AG08396 (cell line): ENCODE results near the gene ZNF518A.

Experiments used
- DNase-seq: peaks from one replicate; pipeline ENCODE4 v3.0.0; 2012; ENCODE audit warnings: low spot score, mixed read lengths

ZNF518A gene, protein sequence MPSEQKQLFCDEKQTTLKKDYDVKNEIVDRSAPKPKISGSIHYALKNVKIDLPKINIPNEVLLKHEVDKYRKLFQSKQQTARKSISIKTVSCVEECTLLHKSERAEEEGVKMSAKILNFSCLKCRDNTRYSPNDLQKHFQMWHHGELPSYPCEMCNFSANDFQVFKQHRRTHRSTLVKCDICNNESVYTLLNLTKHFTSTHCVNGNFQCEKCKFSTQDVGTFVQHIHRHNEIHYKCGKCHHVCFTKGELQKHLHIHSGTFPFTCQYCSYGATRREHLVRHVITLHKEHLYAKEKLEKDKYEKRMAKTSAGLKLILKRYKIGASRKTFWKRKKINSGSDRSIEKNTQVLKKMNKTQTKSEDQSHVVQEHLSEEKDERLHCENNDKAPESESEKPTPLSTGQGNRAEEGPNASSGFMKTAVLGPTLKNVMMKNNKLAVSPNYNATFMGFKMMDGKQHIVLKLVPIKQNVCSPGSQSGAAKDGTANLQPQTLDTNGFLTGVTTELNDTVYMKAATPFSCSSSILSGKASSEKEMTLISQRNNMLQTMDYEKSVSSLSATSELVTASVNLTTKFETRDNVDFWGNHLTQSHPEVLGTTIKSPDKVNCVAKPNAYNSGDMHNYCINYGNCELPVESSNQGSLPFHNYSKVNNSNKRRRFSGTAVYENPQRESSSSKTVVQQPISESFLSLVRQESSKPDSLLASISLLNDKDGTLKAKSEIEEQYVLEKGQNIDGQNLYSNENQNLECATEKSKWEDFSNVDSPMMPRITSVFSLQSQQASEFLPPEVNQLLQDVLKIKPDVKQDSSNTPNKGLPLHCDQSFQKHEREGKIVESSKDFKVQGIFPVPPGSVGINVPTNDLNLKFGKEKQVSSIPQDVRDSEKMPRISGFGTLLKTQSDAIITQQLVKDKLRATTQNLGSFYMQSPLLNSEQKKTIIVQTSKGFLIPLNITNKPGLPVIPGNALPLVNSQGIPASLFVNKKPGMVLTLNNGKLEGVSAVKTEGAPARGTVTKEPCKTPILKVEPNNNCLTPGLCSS (N-terminal part only)

DNA sequence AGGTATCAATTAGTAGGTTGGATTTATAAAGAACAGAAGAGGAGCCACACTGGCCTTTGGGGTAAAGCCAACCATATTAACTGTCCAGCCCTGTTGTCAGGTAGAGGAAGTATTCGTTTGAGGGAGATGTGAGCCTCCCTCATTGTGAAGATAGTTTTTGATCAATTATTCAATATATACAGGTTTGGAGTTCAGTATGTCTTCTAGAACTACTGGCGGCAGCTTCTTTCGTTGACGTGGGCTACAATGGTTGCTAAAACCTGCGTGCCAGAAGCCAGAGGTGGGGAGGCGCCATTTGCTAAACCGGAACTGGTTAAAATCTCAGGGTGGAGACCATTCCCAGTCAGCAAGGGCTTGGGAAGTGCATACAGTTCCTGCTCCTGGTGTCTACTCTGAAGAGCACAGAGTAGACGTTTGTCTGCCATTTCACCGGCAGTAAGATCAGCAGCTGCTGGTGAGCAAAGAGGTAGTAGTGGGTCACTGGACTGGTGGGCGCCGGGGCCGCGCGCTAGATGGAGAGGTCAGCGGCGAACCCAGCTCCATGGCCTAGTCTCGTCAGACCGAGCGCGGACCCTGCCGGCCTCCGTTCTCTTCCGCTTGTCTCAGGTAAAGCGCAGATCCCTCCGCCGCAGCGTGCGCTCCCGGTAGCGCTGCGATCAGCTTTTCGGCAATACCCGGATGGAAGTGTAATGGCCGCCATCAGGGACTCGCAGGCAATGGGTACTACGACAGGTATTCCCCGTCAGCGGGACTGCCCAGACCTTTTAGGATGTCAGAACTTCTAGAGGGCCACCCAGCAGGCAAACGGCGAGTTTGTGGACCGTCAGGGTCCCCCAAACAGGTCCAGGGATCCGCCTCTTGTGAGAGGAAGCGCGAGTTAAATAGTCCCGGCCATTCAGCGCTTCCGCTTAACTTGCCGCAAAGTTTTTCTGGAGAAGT, at the start of gene ZNF518A:
TSS of gene ZNF518A (plus strand) at position 911 of the 939 bp plus-strand sequence. CDS start 26,026 bp downstream, outside the sequence.
- DNase-seq = peak; percentile 87

- no peak for DNase-seq
Observed at GRCh38 chr10:96082153-96082552, 47.9 kb upstream of the ZNF518A start.

GRCh38 chr10:96082748-96083147, 47.3 kb upstream of the ZNF518A start:
- DNase-seq = no peak

DNA sequence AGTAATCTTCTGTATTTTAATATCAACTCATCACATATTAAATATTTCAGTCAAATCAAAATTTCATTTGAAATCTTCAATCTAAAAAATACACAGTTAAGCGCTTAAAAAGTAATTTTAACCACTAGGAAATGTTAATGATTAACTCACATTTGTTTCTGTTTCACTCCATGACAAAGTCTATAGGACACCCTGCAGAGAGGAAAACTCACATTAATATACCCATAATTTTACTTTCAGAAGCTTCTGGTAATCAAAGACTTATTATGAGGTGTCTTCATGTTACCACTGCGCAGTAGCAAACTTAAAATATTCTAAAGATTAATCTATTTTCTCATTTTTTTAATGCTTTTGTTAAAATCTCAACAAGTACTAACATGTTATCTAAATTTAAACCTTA, 41.0 kb upstream of the ZNF518A start:
- no peak for DNase-seq

DNA sequence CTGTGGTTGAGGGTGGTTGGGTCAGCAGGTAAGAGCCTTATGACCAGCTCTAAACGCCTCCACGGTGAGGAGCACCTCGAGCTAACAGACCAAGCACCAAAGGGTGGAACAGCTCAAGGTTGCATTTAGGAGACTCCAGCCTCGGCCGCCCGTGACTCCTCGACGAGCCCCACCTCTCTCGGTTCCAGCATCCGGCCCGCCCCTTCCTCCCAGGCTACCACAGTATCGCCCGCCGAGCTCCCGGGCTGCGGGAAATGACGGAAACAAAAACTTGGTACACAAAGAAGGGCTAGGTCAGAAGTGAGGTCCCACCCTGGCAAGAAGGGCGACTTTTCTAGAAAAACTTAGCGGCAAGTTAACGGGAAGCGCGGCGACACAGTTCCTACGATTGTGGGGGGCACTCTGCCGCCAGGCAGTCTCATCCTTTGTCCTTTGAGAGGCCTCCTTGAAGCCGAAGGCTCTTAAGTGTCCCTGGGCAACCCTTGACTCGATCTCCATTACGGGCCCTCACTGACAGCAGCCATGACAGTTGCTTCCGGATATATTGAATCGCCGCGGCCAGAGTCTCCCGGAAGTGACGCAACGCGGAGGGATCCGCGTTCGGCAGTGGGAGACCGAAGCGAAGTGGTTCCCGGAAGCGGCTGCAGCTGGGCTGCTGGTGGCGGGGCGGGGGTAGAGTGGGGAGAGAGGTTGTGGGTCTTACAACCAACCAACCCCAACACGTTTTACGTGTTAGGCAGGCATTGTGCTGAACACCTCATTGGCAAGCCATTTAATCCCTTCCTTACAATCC, 40.2 kb upstream of the ZNF518A start:
- DNase-seq = peak; percentile 92

DNA sequence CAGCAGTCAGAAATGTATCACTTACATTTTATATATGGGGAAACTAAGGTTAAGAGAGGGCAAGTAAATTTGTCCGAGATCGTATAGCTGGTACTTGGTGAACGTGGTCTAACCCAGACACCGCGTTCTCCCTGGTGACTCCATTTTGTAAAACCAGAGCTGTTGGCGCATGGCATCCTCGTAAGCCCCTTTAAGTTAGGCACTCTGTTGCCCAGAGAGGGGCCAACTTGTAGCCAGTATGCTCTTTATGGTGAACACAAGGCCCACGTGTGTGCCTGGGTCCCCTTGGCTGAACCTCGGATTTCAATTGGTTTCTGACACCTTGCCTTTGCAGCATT, 39.7 kb upstream of the ZNF518A start:
- no peak for DNase-seq

DNA sequence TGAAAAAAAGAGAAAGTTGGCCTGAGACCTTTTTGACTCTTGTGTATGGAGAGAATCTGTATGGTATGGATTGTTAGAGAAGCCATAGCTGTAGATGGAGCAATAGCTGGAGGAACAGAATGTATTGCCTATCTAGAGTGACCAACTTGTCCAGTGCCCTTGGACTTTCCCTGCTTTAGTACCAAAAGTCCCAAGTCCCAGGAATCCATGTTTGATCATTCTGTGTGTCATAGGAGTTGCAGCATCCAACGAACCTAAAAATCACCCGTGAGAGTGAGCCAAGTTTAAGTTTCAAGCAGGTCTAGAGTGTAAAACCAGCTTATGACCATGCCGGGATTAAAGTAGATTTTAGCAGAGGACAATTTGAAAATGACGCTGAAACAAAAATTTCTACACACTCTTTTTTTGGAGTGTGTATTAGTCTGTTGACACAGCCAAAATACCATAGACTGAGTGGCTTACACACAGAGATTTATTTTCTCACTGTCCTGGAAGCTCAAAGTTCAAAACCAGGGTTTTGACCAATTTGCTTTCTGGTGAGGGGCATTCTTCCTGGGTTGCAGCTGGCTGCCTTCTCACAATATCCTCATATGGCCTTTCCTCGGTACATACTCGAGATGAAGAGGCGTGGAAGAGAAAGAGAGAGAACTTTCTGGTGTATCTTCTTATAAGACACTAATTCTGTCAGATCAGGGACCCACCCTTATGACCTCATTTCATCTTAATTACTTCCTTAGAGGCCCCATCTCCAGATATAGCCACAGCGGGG, 36.9 kb upstream of the ZNF518A start:
- DNase-seq = no peak

GRCh38 chr10:96093948-96094347, 36.1 kb upstream of the ZNF518A start:
- no peak for DNase-seq

DNA sequence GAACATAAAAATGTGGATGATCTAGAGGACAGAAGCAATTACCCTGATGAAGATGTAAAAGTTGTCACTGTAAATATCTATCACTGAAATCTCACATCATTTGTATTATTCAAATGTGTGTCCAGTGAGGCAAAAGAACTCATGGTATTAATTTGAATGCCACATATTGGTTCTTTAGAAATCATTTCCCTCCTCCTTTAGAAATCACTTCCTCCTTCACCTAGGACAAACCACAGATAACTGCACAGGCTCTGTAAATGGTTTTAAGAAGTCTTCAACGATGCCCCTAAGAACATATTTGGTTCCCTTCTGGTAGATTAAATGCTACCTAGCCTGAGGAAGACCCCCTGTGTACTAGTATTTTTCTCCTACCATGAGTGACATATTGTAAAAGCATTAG, 33.1 kb upstream of the ZNF518A start:
- DNase-seq = no peak

- no peak for DNase-seq
Observed at GRCh38 chr10:96097865-96098264, 32.2 kb upstream of the ZNF518A start.

GRCh38 chr10:96107623-96108038, 22.5 kb upstream of the ZNF518A start:
- no peak for DNase-seq

GRCh38 chr10:96112531-96112930, 17.6 kb upstream of the ZNF518A start:
- DNase-seq = no peak

GRCh38 chr10:96118604-96119450, 11.3 kb upstream of the ZNF518A start:
- DNase-seq = no peak

GRCh38 chr10:96122824-96123223, 7.3 kb upstream of the ZNF518A start:
- DNase-seq = no peak

DNA sequence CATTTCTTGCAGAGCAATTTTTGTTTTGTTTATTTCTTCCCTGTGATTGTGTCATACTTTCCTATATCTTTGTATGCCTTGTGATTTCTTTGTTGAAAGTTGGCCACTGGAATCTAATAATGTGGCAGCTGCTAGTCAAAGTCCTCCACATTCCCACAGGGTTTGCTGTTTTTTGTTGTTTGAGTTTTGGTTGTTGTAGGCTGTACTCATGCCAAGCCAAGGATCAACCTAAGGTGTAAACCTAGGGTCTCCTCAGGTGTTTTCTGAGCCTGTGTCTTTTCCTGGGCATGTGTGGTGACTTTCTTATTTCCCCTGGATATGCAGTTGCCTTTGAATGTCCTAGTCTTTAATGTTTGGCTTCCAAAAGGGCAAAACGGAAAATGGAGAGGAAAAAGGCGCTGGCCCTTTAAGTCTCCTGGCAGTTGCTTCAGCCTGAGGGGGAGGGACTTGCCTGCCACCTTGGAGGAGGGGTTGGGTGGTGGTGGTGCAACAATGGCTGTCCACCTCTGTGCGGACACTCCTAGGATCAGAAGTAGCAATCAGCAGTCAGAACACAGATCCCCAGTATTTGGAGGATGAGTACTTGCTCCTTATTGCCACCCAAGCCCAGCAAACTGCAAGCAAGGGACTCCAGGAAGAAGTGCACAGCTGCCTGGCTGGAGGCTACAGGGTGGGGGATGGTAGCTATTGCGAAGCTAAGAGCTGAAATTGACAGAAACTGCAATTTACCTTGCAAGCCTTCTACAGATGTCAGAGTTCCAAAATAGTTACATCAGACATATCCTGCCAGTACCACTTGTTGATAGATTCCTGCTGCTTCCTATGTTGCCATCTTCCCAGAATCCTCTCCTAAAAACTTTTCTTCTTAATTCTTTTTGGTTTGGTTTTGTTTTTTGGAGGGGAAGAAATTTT, 5.6 kb upstream of the ZNF518A start:
- DNase-seq = peak; percentile 58

GRCh38 chr10:96125142-96125515, 5.0 kb upstream of the ZNF518A start:
- DNase-seq = no peak

- peak; percentile 75 for DNase-seq
Observed at GRCh38 chr10:96130326-96130995, 364 bp downstream of the ZNF518A start.

GRCh38 chr10:96131621-96132020, 1.5 kb downstream of the ZNF518A start:
- no peak for DNase-seq
